Stimulated activated CD4-positive, alpha-beta T cell treated with anti-CD3 and anti-CD28 coated beads, Interleukin-15, amount 100 ng/mL, for 1 hour (primary cell): ENCODE data around the gene CCNY.
"Not testable (repeated sequence)": the region's sequence is repeated elsewhere in the genome, so short reads cannot be mapped to it uniquely, and the experiment has no call there.

Source experiments
- DNase-seq, 2 donors: peaks; one replicate each; pipeline ENCODE4 v3.0.0-alpha.2; 2020; ENCODE audit warnings: low read depth in 1 of 2, low spot score in 1 of 2

The CCNY gene

GRCh38 chr10:35353805-35354204 lies 17.5 kb downstream of the CCNY start:
- DNase-seq: no peak

- DNase-seq: not testable (repeated sequence)
Measured at GRCh38 chr10:35354257-35354656, 17.9 kb downstream of the CCNY start.

- no peak for DNase-seq
Measured at GRCh38 chr10:35355971-35356724, 19.8 kb downstream of the CCNY start.

GRCh38 chr10:35356725-35357092 lies 20.4 kb downstream of the CCNY start:
- DNase-seq: no peak

GRCh38 chr10:35359056-35359455 lies 22.7 kb downstream of the CCNY start:
- no peak for DNase-seq

- no peak for DNase-seq
Measured at GRCh38 chr10:35359873-35360272, 23.6 kb downstream of the CCNY start.

- DNase-seq: no peak
Measured at GRCh38 chr10:35362701-35363350, 26.5 kb downstream of the CCNY start.

- no peak for DNase-seq
Measured at GRCh38 chr10:35363587-35363986, 27.3 kb downstream of the CCNY start.

- DNase-seq: no peak
Measured at GRCh38 chr10:35364808-35365207, 28.5 kb downstream of the CCNY start.

GRCh38 chr10:35365994-35366393 lies 29.7 kb downstream of the CCNY start:
- no peak for DNase-seq

GRCh38 chr10:35367107-35367859 lies 31.0 kb downstream of the CCNY start:
- no peak for DNase-seq

GRCh38 chr10:35367982-35368381 lies 31.7 kb downstream of the CCNY start:
- no peak for DNase-seq

- no peak for DNase-seq
Measured at GRCh38 chr10:35368485-35369048, 32.3 kb downstream of the CCNY start.

GRCh38 chr10:35369049-35369611 lies 32.8 kb downstream of the CCNY start:
- no peak for DNase-seq

GRCh38 chr10:35371731-35372130 lies 35.4 kb downstream of the CCNY start:
- no peak for DNase-seq

GRCh38 chr10:35372329-35372728 lies 36.0 kb downstream of the CCNY start:
- no peak for DNase-seq

- DNase-seq: no peak
Measured at GRCh38 chr10:35375091-35375765, 38.9 kb downstream of the CCNY start.

- DNase-seq: no peak
Measured at GRCh38 chr10:35377050-35377728, 40.9 kb downstream of the CCNY start.

GRCh38 chr10:35378541-35379210 lies 42.4 kb downstream of the CCNY start:
- no peak for DNase-seq
